Nephron progenitor cell (in vitro differentiated cells): Measurements from ENCODE around the gene EMID1.

Experiments used
- DNase-seq: peaks from one replicate; pipeline ENCODE4 v3.0.0; 2021
- H3K27ac Mint-ChIP-seq: 2 replicates; pipeline ENCODE4 v1.8.0; 2021; ENCODE audit warnings: mild to moderate bottlenecking, moderate library complexity, mixed read lengths
- H3K27me3 Mint-ChIP-seq: 2 replicates; pipeline ENCODE4 v1.8.0; 2021; ENCODE audit warnings: mild to moderate bottlenecking, low read depth, mixed read lengths; ENCODE audit not compliant: poor library complexity
- H3K36me3 Mint-ChIP-seq: 2 replicates; pipeline ENCODE4 v1.8.0; 2021; ENCODE audit warnings: low read depth, mixed read lengths
- H3K4me1 Mint-ChIP-seq: 2 replicates; pipeline ENCODE4 v1.8.0; 2021; ENCODE audit warnings: mixed read lengths
- H3K4me3 Mint-ChIP-seq: 2 replicates; pipeline ENCODE4 v1.8.0; 2021; ENCODE audit warnings: mild to moderate bottlenecking, moderate library complexity, mixed read lengths
- H3K9me3 Mint-ChIP-seq: 2 replicates; pipeline ENCODE4 v1.8.0; 2021; ENCODE audit warnings: mild to moderate bottlenecking, moderate library complexity, mixed read lengths
- CTCF ChIP-seq: fragments of 200-600 bp; sonication (generic); IDR thresholded peaks from 2 replicates; pipeline ENCODE4 v1.5.0; 2021; ENCODE audit warnings: antibody characterized with exemption

EMID1 gene

GRCh38 chr22:29267858-29268510, 62.3 kb downstream of the EMID1 start, which contains the start of the genes EWSR1 and RHBDD3:
EWSR1 (plus strand) TSS chr22:29268268; CDS start chr22:29268337, 69 bp downstream.
RHBDD3 (minus strand) TSS chr22:29267981; CDS start chr22:29265626, 2,355 bp downstream.
- peak; percentile 98 for DNase-seq
- peaks cover 37% of the 10 kb centered on the region for H3K36me3 Mint-ChIP-seq
- peaks cover 63% of the 10 kb centered on the region for H3K4me1 Mint-ChIP-seq
- H3K4me3 Mint-ChIP-seq: peak within 1 kb of the TSS; percentile 96
- no peaks in the 10 kb centered on the region for H3K9me3 Mint-ChIP-seq
- H3K27ac Mint-ChIP-seq: peak within 1 kb of the TSS; percentile 100
- H3K27me3 Mint-ChIP-seq: peaks cover 5% of the 10 kb centered on the region
- no peak for TF ChIP-seq CTCF

- peaks cover 44% of the 10 kb centered on the region for H3K36me3 Mint-ChIP-seq
- peaks cover 69% of the 10 kb centered on the region for H3K4me1 Mint-ChIP-seq
- TF ChIP-seq CTCF: no peak
- H3K27me3 Mint-ChIP-seq: peaks cover 5% of the 10 kb centered on the region
- H3K27ac Mint-ChIP-seq: peak overlapping the region; percentile 100
- H3K9me3 Mint-ChIP-seq: no peaks in the 10 kb centered on the region
- peak; percentile 62 for DNase-seq
- peak overlapping the region; percentile 96 for H3K4me3 Mint-ChIP-seq
These were observed 63.0 kb downstream of the EMID1 start for GRCh38 chr22:29268511-29269229.

- Mint-ChIP-seq H3K4me1 (peaks cover 70% of the 10 kb centered on the region), H3K4me3 (peak overlapping the region; percentile 96), H3K27ac (peak overlapping the region; percentile 98), H3K36me3 (peaks cover 49% of the 10 kb centered on the region), H3K27me3 (peaks cover 5% of the 10 kb centered on the region), H3K9me3 (no peaks in the 10 kb centered on the region)
- no peak for DNase-seq
- no peak for TF ChIP-seq CTCF
These were observed 63.5 kb downstream of the EMID1 start for GRCh38 chr22:29269230-29269604.

- Mint-ChIP-seq H3K36me3 (peaks cover 52% of the 10 kb centered on the region), H3K9me3 (no peaks in the 10 kb centered on the region), H3K27me3 (peaks cover 5% of the 10 kb centered on the region), H3K4me1 (peaks cover 77% of the 10 kb centered on the region), H3K27ac (peak overlapping the region; percentile 98), H3K4me3 (peak overlapping the region; percentile 96)
- no peak for TF ChIP-seq CTCF
- DNase-seq: no peak
These were observed 64.2 kb downstream of the EMID1 start for GRCh38 chr22:29269731-29270474.

- Mint-ChIP-seq H3K4me1 (peaks cover 82% of the 10 kb centered on the region), H3K27ac (peak overlapping the region; percentile 58), H3K27me3 (peaks cover 5% of the 10 kb centered on the region), H3K36me3 (peaks cover 59% of the 10 kb centered on the region), H3K4me3 (peak overlapping the region; percentile 96), H3K9me3 (no peaks in the 10 kb centered on the region)
- no peak for DNase-seq
- no peak for TF ChIP-seq CTCF
These were observed 65.0 kb downstream of the EMID1 start for GRCh38 chr22:29270475-29271271.
